HG03457 (cell line): ENCODE results near the gene SGSM1.

Source experiments
- ATAC-seq: cut with Tn5 transposase; IDR thresholded peaks from one replicate; pipeline ENCODE4 v1.9.1; 2021; ENCODE audit warnings: moderate number of reproducible peaks; ENCODE audit not compliant: unreplicated experiment

Gene SGSM1

GRCh38 chr22:24803064-24803542 lies 2.9 kb upstream of the SGSM1 start:
- no peak for ATAC-seq

- ATAC-seq = no peak
Observed at GRCh38 chr22:24806663-24807001, 621 bp downstream of the SGSM1 start.

GRCh38 chr22:24807284-24807950 lies 1.4 kb downstream of the SGSM1 start:
- ATAC-seq = no peak

- no peak for ATAC-seq
Observed at GRCh38 chr22:24809331-24809730, 3.3 kb downstream of the SGSM1 start.

GRCh38 chr22:24810043-24810749 lies 4.2 kb downstream of the SGSM1 start:
- no peak for ATAC-seq

- ATAC-seq = no peak
Observed at GRCh38 chr22:24812950-24813775, 7.2 kb downstream of the SGSM1 start.

- ATAC-seq = no peak
Observed at GRCh38 chr22:24813861-24814770, 8.1 kb downstream of the SGSM1 start.

- ATAC-seq = no peak
Observed at GRCh38 chr22:24816806-24817205, 10.8 kb downstream of the SGSM1 start.

- ATAC-seq = no peak
Observed at GRCh38 chr22:24819487-24819886, 13.5 kb downstream of the SGSM1 start.

- no peak for ATAC-seq
Observed at GRCh38 chr22:24819911-24820461, 14.0 kb downstream of the SGSM1 start.

GRCh38 chr22:24822471-24822870 lies 16.5 kb downstream of the SGSM1 start:
- no peak for ATAC-seq

GRCh38 chr22:24823787-24824186 lies 17.8 kb downstream of the SGSM1 start:
- ATAC-seq = no peak

- ATAC-seq = no peak
Observed at GRCh38 chr22:24824250-24824649, 18.2 kb downstream of the SGSM1 start.

- ATAC-seq = no peak
Observed at GRCh38 chr22:24824915-24825314, 18.9 kb downstream of the SGSM1 start.

- ATAC-seq = no peak
Observed at GRCh38 chr22:24826710-24827285, 20.8 kb downstream of the SGSM1 start.

- ATAC-seq = no peak
Observed at GRCh38 chr22:24827296-24827695, 21.3 kb downstream of the SGSM1 start.

- no peak for ATAC-seq
Observed at GRCh38 chr22:24830205-24830979, 24.4 kb downstream of the SGSM1 start.

- no peak for ATAC-seq
Observed at GRCh38 chr22:24831687-24832086, 25.7 kb downstream of the SGSM1 start.

GRCh38 chr22:24833881-24834495 lies 28.0 kb downstream of the SGSM1 start:
- ATAC-seq = no peak
